Adrenal gland (tissue), 5 donors: ENCODE results near the gene CAMK2G.
A peak's percentile ranks its signal among the peaks of the same experiment; 100 is the strongest.

Experiments
- CTCF ChIP-seq, 6 experiments: fragments of 450-650 bp in 4 of 6; fragments of 200-600 bp in 2 of 6; sonication (generic) in 1 of 6; IDR thresholded peaks; 1 replicate in 5 of 6; 2 replicates in 1 of 6; pipeline versions ENCODE4 v1.5.1 to v1.8.0; 2016 to 2021; ENCODE audit warnings: antibody characterized with exemption in 6 of 6, mild to moderate bottlenecking in 2 of 6, moderate library complexity in 1 of 6
- POLR2A ChIP-seq, 2 donors: fragments of 450-650 bp; IDR thresholded peaks; one replicate each; pipeline ENCODE4 v1.6.1; 2017; ENCODE audit warnings: antibody characterized with exemption in 2 of 2, mild to moderate bottlenecking in 2 of 2, moderate library complexity in 1 of 2
- donor health status: DM: no; HTN: no; CAD: no.

DNA sequence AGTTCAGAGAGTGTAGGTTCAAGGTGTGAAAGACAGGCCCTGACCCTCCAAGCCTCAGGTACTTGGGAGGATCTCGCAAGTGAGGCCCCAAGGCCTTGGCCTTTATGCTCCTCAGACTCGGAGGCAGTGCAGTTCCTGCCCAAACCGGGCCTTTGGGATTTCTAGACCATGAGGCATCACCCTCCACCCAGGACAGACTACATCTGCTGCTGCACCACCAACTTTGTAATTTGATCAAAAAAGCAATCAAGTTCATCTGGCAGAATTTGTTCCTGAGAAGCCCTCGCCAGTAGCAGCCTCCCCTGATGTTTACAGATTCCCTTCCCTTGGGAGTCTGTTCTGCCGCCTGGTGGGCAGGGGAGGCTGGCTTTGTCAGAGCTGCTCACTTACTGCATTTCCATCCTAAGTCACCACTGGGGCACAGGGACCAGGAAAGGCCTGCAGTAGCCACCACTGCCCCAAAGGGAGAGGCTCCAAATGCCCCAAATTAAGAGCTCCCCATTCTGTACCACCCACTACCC is 2.1 kb downstream of the CAMK2G start:
- TF ChIP-seq CTCF (IDR thresholded peaks at IDR 0.05) (peak in 2 of 6 experiments; percentile 22 to 23), POLR2A (IDR thresholded peaks at IDR 0.05) (no peak)
